HCT116 (cell line): ENCODE measurements around the gene CELF2. TPM values are rescaled to one million over a fixed set of nuclear protein-coding genes. Genes with fewer than 3 reads are reported as not detected.

Experiments
- ATAC-seq: fragments of 200-7000 bp; cut with Tn5 transposase; 2 replicates; pipeline ENCODE4 v1.9.1; 2020; ENCODE audit warnings: mild to moderate bottlenecking, moderate library complexity
- BruUV-seq: library from RNA; stranded (reverse); fragments of 400-500 nt; replicated peaks from 2 replicates; lab custom pipeline; 2021; lab: Mats Ljungman, UMichigan
- CTCF ChIA-PET: fragments of 300-600 bp; sonication (Branson Sonifier 250); formaldehyde crosslinking; loops from one replicate; lab custom pipeline; 2021; ENCODE audit warnings: antibody characterized with exemption; lab: Charles Lee
- POLR2A ChIA-PET: fragments of 300-600, 350-600 bp; sonication (Branson Sonifier 250); formaldehyde crosslinking; loops from one replicate; lab custom pipeline; 2021; ENCODE audit warnings: antibody characterized with exemption; lab: Charles Lee
- RAD21 ChIA-PET, 2 experiments: fragments of 300-600 bp; sonication (Branson Sonifier 250); formaldehyde crosslinking; loops; one replicate each; lab custom pipeline; 2023; ENCODE audit warnings: low total read pairs in 2 of 2; ENCODE audit not compliant: uncharacterized antibody in 2 of 2, unreplicated experiment in 2 of 2, low non-redundant PET in 1 of 2; lab: Charles Lee
- DNase-seq: peaks from one replicate; pipeline ENCODE4 v3.0.0-alpha.2; 2010; ENCODE audit warnings: low read depth, low spot score
- H2AFZ ChIP-seq: fragments of 200-600 bp; shearing (Covaris generic), sonication (generic); 2 replicates; pipeline ENCODE4 v1.6.1; 2017; ENCODE audit warnings: low read depth, mixed run types, mixed read lengths, antibody characterized with exemption, low read length; ENCODE audit not compliant: poor library complexity, severe bottlenecking
- H3K27ac ChIP-seq: 2 replicates; pipeline ENCODE4 v1.5.1; 2012; ENCODE audit warnings: low read depth, low read length
- H3K27me3 ChIP-seq: fragments of 200-600 bp; sonication (generic); 2 replicates; pipeline ENCODE4 v1.6.1; 2016; ENCODE audit warnings: mixed run types, low read length, mixed read lengths; ENCODE audit not compliant: insufficient read depth
- H3K36me3 ChIP-seq, 2 experiments: fragments of 200-500 bp in 1 of 2; fragments of 200-600 bp in 1 of 2; sonication (Bioruptor generic) in 1 of 2; sonication (generic) in 1 of 2; 2 replicates each; pipeline versions ENCODE4 v1.5.1 to v1.6.1; 2014 to 2016; ENCODE audit warnings: low read length in 2 of 2, inconsistent platforms in 1 of 2, mixed read lengths in 1 of 2, mixed run types in 1 of 2; ENCODE audit not compliant: insufficient read depth in 2 of 2, control insufficient read depth in 1 of 2
- H3K4me1 ChIP-seq, 2 experiments: fragments of 200-600 bp in 1 of 2; sonication (generic) in 1 of 2; 2 replicates each; pipeline versions ENCODE4 v1.5.1 to v1.6.1; 2012 to 2017; ENCODE audit warnings: low read length in 2 of 2, inconsistent platforms in 1 of 2, mild to moderate bottlenecking in 1 of 2, mixed read lengths in 1 of 2, mixed run types in 1 of 2, moderate library complexity in 1 of 2; ENCODE audit not compliant: insufficient read depth in 2 of 2, control insufficient read depth in 1 of 2
- H3K4me2 ChIP-seq: fragments of 200-600 bp; sonication (generic); 2 replicates; pipeline ENCODE4 v1.6.1; 2017; ENCODE audit warnings: mixed run types, low read length, mixed read lengths
- H3K4me3 ChIP-seq, 2 experiments: fragments of 200-600 bp in 1 of 2; sonication (generic) in 1 of 2; replicated peaks in 1 of 2; 2 replicates each; pipeline ENCODE4 v1.5.1; 2011 to 2016; ENCODE audit warnings: low read length in 2 of 2, control low read depth in 1 of 2, low read depth in 1 of 2, mild to moderate bottlenecking in 1 of 2, mixed read lengths in 1 of 2, mixed run types in 1 of 2
- H3K79me2 ChIP-seq: fragments of 200-600 bp; sonication (generic); 2 replicates; pipeline ENCODE4 v1.6.1; 2017; ENCODE audit warnings: mild to moderate bottlenecking, mixed run types, low read length, moderate library complexity, mixed read lengths; ENCODE audit not compliant: insufficient read depth
- H3K9ac ChIP-seq: fragments of 200-600 bp; sonication (generic); 2 replicates; pipeline ENCODE4 v1.6.1; 2016; ENCODE audit warnings: low read length, mixed read lengths
- H3K9me2 ChIP-seq: fragments of 200-600 bp; sonication (generic), shearing (Covaris generic); 2 replicates; pipeline ENCODE4 v1.6.1; 2017; ENCODE audit warnings: mixed run types, mild to moderate bottlenecking, moderate library complexity; ENCODE audit not compliant: insufficient read depth
- H3K9me3 ChIP-seq, 2 experiments: fragments of 200-500 bp in 1 of 2; fragments of 200-600 bp in 1 of 2; sonication (Bioruptor generic) in 1 of 2; sonication (generic) in 1 of 2; 2 replicates each; pipeline ENCODE4 v1.6.1; 2014 to 2017; ENCODE audit warnings: low read length in 2 of 2, mixed read lengths in 2 of 2, inconsistent platforms in 1 of 2, low read depth in 1 of 2, mild to moderate bottlenecking in 1 of 2, mixed run types in 1 of 2, moderate library complexity in 1 of 2; ENCODE audit not compliant: control insufficient read depth in 1 of 2, insufficient read depth in 1 of 2
- H4K20me1 ChIP-seq: fragments of 200-600 bp; sonication (generic), shearing (Covaris generic); 2 replicates; pipeline ENCODE4 v1.6.1; 2017; ENCODE audit warnings: mixed run types, mild to moderate bottlenecking, moderate library complexity; ENCODE audit not compliant: insufficient read depth
- ATF3 ChIP-seq: IDR thresholded peaks from 2 replicates; pipeline ENCODE4 v1.6.1; 2012
- EZH2 ChIP-seq: fragments of 200-600 bp; sonication (generic); IDR thresholded peaks from 2 replicates; pipeline ENCODE4 v1.6.1; 2017; ENCODE audit warnings: antibody characterized with exemption, mixed run types
- EZH2phosphoT487 ChIP-seq: fragments of 200-600 bp; IDR thresholded peaks from 2 replicates; pipeline ENCODE4 v1.6.1; 2018; ENCODE audit warnings: antibody characterized with exemption, borderline replicate concordance
- FOSL1 ChIP-seq: IDR thresholded peaks from 2 replicates; pipeline ENCODE4 v1.6.1; 2012; ENCODE audit warnings: low read depth
- JUND ChIP-seq: IDR thresholded peaks from 2 replicates; pipeline ENCODE4 v1.6.1; 2012
- REST ChIP-seq: IDR thresholded peaks from 2 replicates; pipeline ENCODE4 v1.6.1; 2012; ENCODE audit warnings: low read depth
- SIN3A ChIP-seq: IDR thresholded peaks from 2 replicates; pipeline ENCODE4 v1.6.1; 2012; ENCODE audit warnings: low read depth
- SP1 ChIP-seq: IDR thresholded peaks from 2 replicates; pipeline ENCODE4 v1.6.1; 2012; ENCODE audit warnings: low read depth
- TCF7L2 ChIP-seq: IDR thresholded peaks from 2 replicates; pipeline ENCODE4 v1.7.0; 2011; ENCODE audit warnings: borderline replicate concordance, inconsistent platforms; ENCODE audit not compliant: insufficient read depth, insufficient read length; ENCODE audit errors: extremely low read depth
- YY1 ChIP-seq: IDR thresholded peaks from 2 replicates; pipeline ENCODE4 v1.6.1; 2011; ENCODE audit warnings: low read length, low read depth, moderate library complexity, mild to moderate bottlenecking; ENCODE audit not compliant: insufficient replicate concordance; ENCODE audit errors: extremely low read depth
- ZBTB33 ChIP-seq: IDR thresholded peaks from 2 replicates; pipeline ENCODE4 v1.6.1; 2011; ENCODE audit warnings: mild to moderate bottlenecking, low read length, moderate library complexity; ENCODE audit not compliant: insufficient replicate concordance; ENCODE audit errors: extremely low read depth
- ZFX ChIP-seq: fragments of 450-650 bp; IDR thresholded peaks from 2 replicates; pipeline ENCODE4 v1.6.1; 2017
- intact Hi-C: fragments of 100-400 bp; cut with micrococcal nuclease; formaldehyde crosslinking; loops from 2 replicates; pipeline ENCODE4 v1.10.0; 2022
- total RNA-seq: library from RNA; stranded (reverse); gene quantifications from one replicate; pipeline ENCODE4 v1.2.1, GENCODE V29; 2021; ENCODE audit not compliant: unreplicated experiment
- TF ChIP-seq, protein P1 (sequence below), 3 experiments: fragments of 200-600 bp in 1 of 3; sonication (generic) in 1 of 3; IDR thresholded peaks in 2 of 3; conservative IDR thresholded peaks in 1 of 3; 2 replicates each; pipeline ENCODE4 v1.5.1; 2012 to 2017; ENCODE audit warnings: low read depth in 2 of 3, low read length in 2 of 3, antibody characterized with exemption in 1 of 3, borderline replicate concordance in 1 of 3, control low read depth in 1 of 3, mild to moderate bottlenecking in 1 of 3, mixed read lengths in 1 of 3, mixed run types in 1 of 3, moderate library complexity in 1 of 3; ENCODE audit not compliant: insufficient read depth in 1 of 3

The CELF2 gene
- total RNA-seq, 1 experiment from 2014 or later = 0.66 TPM

DNA sequence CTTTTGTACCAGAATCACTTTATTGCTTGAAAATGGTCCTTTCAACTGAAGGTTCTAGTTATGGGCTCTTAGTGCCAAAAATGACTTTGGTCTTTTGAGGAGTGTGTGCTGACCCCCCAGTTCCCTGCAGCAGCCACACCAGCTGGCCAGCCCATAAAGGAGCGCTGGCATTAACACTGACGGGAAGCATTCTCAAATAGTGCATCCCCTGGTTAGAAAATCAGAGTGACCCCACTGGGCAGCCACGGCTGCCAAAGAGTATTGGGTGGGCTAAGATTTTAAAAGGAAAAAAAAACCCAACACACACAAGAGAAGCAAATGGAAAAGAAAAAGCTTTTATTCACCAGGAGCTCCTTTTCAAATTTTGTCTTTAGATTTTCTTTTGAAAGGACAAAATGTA is 199.8 kb downstream of the CELF2 start:
- Histone ChIP-seq H3K27me3 (no peaks in the 10 kb centered on the region), H3K9me2 (no peaks in the 10 kb centered on the region), H2AFZ (no peak overlapping the region), H3K9me3 (no peaks in the 10 kb centered on the region), H3K4me1 (no peaks in the 10 kb centered on the region), H3K27ac (no peak overlapping the region), H4K20me1 (no peaks in the 10 kb centered on the region), H3K4me2 (no peak overlapping the region), H3K79me2 (no peaks in the 10 kb centered on the region), H3K9ac (no peak overlapping the region), H3K4me3 (no peak overlapping the region), H3K36me3 (no peaks in the 10 kb centered on the region)
- no peak for DNase-seq
- no peak for TF ChIP-seq SIN3A
- no peak for TF ChIP-seq ZFX
- no peak for TF ChIP-seq ATF3
- TF ChIP-seq SP1 = no peak
- TF ChIP-seq, protein P1, sequence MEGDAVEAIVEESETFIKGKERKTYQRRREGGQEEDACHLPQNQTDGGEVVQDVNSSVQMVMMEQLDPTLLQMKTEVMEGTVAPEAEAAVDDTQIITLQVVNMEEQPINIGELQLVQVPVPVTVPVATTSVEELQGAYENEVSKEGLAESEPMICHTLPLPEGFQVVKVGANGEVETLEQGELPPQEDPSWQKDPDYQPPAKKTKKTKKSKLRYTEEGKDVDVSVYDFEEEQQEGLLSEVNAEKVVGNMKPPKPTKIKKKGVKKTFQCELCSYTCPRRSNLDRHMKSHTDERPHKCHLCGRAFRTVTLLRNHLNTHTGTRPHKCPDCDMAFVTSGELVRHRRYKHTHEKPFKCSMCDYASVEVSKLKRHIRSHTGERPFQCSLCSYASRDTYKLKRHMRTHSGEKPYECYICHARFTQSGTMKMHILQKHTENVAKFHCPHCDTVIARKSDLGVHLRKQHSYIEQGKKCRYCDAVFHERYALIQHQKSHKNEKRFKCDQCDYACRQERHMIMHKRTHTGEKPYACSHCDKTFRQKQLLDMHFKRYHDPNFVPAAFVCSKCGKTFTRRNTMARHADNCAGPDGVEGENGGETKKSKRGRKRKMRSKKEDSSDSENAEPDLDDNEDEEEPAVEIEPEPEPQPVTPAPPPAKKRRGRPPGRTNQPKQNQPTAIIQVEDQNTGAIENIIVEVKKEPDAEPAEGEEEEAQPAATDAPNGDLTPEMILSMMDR (IDR thresholded peaks at IDR 0.05 in 2 of 3, conservative IDR thresholded peaks at IDR 0.05 in 1 of 3; ENCODE audit: borderline replicate concordance in 1 of 3, insufficient read depth in 1 of 3, low read depth in 2 of 3, low read length in 2 of 3) = no peak
- TF ChIP-seq ZBTB33 = no peak
- no peak for TF ChIP-seq JUND
- no peak for TF ChIP-seq EZH2
- no peak for TF ChIP-seq TCF7L2
- no peak for TF ChIP-seq FOSL1
- no peak for TF ChIP-seq YY1
- TF ChIP-seq REST = no peak
- no peak for TF ChIP-seq EZH2phosphoT487
- ChIA-PET POLR2A (no interaction called here), CTCF (no interaction called here), RAD21 (no interaction called here)
- intact Hi-C loops = no loop called here
- no peak for ATAC-seq
- no TSS peak for BruUV-seq
